ENCODE measurements around the gene KLK8. TPM values are rescaled to one million over a fixed set of nuclear protein-coding genes. Genes with fewer than 3 reads are reported as not detected.

KLK8 gene
- total and polyA plus RNA-seq, 7 donors = not detected

DNA sequence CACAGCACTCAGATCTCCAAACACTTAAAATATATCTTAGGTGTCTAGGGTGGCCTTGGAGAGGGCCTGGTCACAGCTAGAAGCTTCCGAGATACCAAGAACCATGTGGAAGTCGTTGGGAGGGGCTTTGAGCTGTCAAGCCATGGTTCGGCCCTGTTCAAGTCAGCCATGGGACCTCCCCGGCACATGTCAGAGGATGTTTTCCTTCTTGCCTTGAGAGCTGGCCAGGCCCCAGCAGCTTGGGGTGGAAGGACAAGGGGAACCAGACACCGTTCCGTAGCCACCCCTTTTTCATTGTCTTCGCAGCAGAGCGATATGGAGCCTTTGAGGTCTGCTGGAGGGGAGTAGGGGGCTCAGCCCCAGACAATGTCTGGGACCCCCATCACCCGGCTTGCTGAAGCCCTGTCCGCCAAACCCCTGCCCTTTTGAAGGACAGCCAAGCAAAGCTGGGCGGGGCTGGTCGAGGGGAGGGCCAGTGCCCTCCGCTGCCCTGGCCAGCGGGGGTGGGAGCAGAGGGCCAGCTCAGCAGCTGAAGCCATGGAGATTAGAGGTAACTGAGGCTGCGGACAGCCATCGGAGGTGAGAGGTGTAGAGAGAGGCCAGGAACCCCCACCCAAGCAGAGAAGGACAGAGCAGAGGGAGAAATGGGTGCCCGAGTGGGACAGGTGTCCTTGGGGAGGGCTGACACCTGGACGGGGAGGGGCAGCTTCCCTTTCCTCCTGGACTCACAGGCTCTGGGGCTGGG, 24.6 kb upstream of the KLK8 start:
- Histone ChIP-seq H3K27me3 (peaks cover 2 to 72% (median 26%) of the 10 kb centered on the region in 3 donors), H3K4me1 (no peaks in the 10 kb centered on the region), H3K27ac (no peak overlapping the region), H3K36me3 (no peaks in the 10 kb centered on the region), H3K4me3 (no peak overlapping the region), H3K9me3 (no peaks in the 10 kb centered on the region)
- DNase-seq = peak; percentile 51
- TF ChIP-seq CTCF (IDR thresholded peaks at IDR 0.05) (no peak), POLR2AphosphoS5 (IDR thresholded peaks at IDR 0.05) (no peak), POLR2A (IDR thresholded peaks at IDR 0.05) (no peak), EP300 (IDR thresholded peaks at IDR 0.05) (no peak)
- intact Hi-C loops (cut with DNase I) = no loop called here
- 42 to 62% methylated on average over 18 of the region's 18 CpGs for WGBS, 2 donors

DNA sequence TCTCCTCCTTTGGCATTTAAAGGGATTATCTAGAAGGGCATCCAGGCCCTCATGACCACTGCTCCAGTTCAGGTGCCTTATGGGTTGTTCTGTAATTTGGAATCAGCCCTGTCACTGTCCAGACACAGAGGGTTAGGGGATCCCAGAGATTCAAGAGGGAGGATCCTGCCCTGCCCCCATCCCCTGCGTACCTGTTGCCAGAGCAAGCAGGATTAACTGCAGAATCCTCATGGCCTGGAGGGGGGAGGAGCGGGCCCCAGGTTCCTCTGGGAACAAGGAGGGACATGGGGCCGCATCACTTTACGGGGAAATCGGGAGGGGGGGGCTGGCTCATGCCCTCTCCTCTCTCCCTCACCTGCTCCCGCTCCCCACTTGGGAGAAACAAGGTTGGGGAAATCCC, 24.0 kb upstream of the KLK8 start:
- intact Hi-C loops (cut with DNase I) = no loop called here
- Histone ChIP-seq H3K36me3 (no peaks in the 10 kb centered on the region), H3K9me3 (no peaks in the 10 kb centered on the region), H3K4me1 (no peaks in the 10 kb centered on the region), H3K27ac (no peak overlapping the region), H3K27me3 (peaks cover 2 to 75% (median 26%) of the 10 kb centered on the region in 3 donors), H3K4me3 (no peak overlapping the region)
- DNase-seq = no peak
- TF ChIP-seq EP300 (IDR thresholded peaks at IDR 0.05) (no peak), POLR2AphosphoS5 (IDR thresholded peaks at IDR 0.05) (no peak), POLR2A (IDR thresholded peaks at IDR 0.05) (no peak), CTCF (IDR thresholded peaks at IDR 0.05) (no peak)
- 78 to 88% methylated on average over 6 of the region's 6 CpGs for WGBS, 2 donors

GRCh38 chr19:51024924-51025323, 23.5 kb upstream of the KLK8 start:
- Histone ChIP-seq H3K36me3 (no peaks in the 10 kb centered on the region), H3K4me1 (no peaks in the 10 kb centered on the region), H3K27me3 (peaks cover 2 to 80% (median 27%) of the 10 kb centered on the region in 3 donors), H3K9me3 (no peaks in the 10 kb centered on the region), H3K4me3 (no peak overlapping the region), H3K27ac (no peak overlapping the region)
- TF ChIP-seq EP300 (IDR thresholded peaks at IDR 0.05) = no peak
- TF ChIP-seq CTCF (IDR thresholded peaks at IDR 0.05) = no peak
- TF ChIP-seq POLR2A (IDR thresholded peaks at IDR 0.05) = no peak
- TF ChIP-seq POLR2AphosphoS5 (IDR thresholded peaks at IDR 0.05) = no peak
- no peak for DNase-seq
- intact Hi-C loops (cut with DNase I) = loop anchor here (5.0 kb wide), 1 partner anchor 142 kb away; no protein-coding TSS in a partner anchor
- WGBS, 2 donors = 27 to 48% methylated on average over 5 of the region's 5 CpGs

DNA sequence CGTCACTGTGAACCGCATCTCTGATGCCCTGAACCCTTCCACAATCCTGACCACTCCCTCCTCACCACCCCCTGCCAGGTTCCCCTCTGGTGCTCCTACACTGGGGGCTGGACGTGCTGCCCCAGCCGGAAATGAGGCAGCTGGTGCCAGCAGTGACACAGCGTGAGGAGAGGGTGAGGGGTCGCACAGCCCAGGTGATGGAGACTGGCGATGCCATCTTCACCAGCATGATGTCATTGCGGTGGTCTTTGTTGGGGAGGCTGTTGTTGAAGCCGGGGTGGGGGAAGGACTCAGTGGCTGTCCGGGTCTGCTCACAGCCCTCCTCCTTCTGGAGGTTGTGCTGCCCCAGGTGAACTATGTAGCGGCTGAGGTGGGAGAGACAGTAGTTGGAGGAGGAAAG, 22.5 kb upstream of the KLK8 start:
- WGBS, 2 donors = 72 to 77% methylated on average over 11 of the region's 11 CpGs
- Histone ChIP-seq H3K27ac (no peak overlapping the region), H3K4me1 (peaks cover 0 to 9% (median 5%) of the 10 kb centered on the region in 4 donors), H3K36me3 (no peaks in the 10 kb centered on the region), H3K9me3 (no peaks in the 10 kb centered on the region), H3K4me3 (no peak overlapping the region), H3K27me3 (peaks cover 6 to 84% (median 37%) of the 10 kb centered on the region in 3 donors)
- peak; percentile 38 for DNase-seq
- intact Hi-C loops (cut with DNase I) = loop anchor here (5.0 kb wide), 1 partner anchor 143 kb away; no protein-coding TSS in a partner anchor
- no peak for TF ChIP-seq POLR2AphosphoS5 (IDR thresholded peaks at IDR 0.05)
- TF ChIP-seq EP300 (IDR thresholded peaks at IDR 0.05) = no peak
- TF ChIP-seq POLR2A (IDR thresholded peaks at IDR 0.05) = no peak
- no peak for TF ChIP-seq CTCF (IDR thresholded peaks at IDR 0.05)

All from sigmoid colon (tissue), 7 donors.